ENCODE results near the gene DMRTA1.

DNA sequence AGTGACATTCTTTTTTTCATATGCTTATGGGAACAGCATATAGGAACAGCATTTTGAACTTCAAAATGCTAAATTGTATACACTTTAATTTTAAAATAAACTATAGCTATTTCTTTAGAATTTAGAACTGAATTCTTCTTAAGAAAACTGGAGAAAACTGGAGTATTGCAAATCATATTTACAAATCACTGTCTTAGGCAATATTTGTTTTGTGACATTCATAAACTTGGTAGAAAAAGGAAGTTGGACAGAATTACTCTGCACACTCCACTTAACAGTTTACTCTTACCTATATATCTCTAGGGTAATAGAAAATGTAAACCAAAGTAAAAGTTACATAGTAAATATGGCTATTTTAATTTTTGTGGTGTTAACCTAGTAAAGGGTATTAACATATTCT is 3.1 kb downstream of the DMRTA1 start:
- TF ChIP-seq POLR2AphosphoS5 (IDR thresholded peaks at IDR 0.05; ENCODE audit: insufficient read depth, low read depth, low read length) (no peak), POLR2A (IDR thresholded peaks at IDR 0.05; ENCODE audit: low read depth, low read length) (no peak), JUN (IDR thresholded peaks at IDR 0.05; ENCODE audit: borderline replicate concordance, insufficient read depth, insufficient read length, low read depth) (no peak), EZH2 (IDR thresholded peaks at IDR 0.05; ENCODE audit: borderline replicate concordance, low read depth, low read length, severe bottlenecking) (no peak), MYC (IDR thresholded peaks at IDR 0.05; ENCODE audit: low read depth, low read length) (no peak), FOS (IDR thresholded peaks at IDR 0.05; ENCODE audit: borderline replicate concordance, insufficient read depth, low read length) (no peak), GATA2 (IDR thresholded peaks at IDR 0.05; ENCODE audit: insufficient read depth, insufficient read length, low read depth, low read length) (no peak)
- TF ChIP-seq, protein P1, sequence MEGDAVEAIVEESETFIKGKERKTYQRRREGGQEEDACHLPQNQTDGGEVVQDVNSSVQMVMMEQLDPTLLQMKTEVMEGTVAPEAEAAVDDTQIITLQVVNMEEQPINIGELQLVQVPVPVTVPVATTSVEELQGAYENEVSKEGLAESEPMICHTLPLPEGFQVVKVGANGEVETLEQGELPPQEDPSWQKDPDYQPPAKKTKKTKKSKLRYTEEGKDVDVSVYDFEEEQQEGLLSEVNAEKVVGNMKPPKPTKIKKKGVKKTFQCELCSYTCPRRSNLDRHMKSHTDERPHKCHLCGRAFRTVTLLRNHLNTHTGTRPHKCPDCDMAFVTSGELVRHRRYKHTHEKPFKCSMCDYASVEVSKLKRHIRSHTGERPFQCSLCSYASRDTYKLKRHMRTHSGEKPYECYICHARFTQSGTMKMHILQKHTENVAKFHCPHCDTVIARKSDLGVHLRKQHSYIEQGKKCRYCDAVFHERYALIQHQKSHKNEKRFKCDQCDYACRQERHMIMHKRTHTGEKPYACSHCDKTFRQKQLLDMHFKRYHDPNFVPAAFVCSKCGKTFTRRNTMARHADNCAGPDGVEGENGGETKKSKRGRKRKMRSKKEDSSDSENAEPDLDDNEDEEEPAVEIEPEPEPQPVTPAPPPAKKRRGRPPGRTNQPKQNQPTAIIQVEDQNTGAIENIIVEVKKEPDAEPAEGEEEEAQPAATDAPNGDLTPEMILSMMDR (IDR thresholded peaks at IDR 0.05; ENCODE audit: extremely low read depth in 1 of 2, insufficient read depth in 1 of 2, low read depth in 1 of 2, low read length in 2 of 2): no peak

Data from endothelial cell of umbilical vein (primary cell).